Measurements from ENCODE around the gene ERGIC1.

The ERGIC1 gene

DNA sequence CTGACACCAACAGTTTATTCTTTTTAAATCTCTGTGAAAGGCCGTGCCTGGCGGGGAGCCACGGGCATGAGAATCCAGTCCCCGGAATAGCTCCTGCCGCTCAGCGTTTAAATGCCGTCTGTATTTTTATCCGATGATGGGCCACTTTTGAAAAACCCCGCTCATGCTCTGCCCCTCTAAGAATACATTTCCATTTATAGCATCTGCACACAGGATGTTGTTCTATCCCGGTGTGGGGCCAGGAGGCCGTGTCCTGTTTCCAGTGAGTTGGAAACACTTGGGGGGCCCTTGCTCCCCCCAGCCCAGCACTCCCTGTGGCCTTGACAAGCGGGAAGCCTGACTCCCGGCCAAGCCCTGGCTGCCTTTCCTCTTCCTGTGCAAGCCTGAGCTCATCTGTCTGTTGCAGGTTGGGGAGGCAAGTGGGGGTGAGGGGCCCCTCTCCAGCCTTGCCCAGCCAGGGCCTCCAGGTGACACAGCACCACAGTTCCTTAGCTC lies 39.0 kb downstream of the ERGIC1 start:
- no peak overlapping the region for H3K23ac ChIP-seq (ENCODE audit: low read depth, low read length, poor library complexity)
- DNase-seq (ENCODE audit: low spot score): no peak
- H2BK15ac ChIP-seq (ENCODE audit: low read length): no peak overlapping the region
- H2BK12ac ChIP-seq (ENCODE audit: low read length): no peak overlapping the region
- H3K4ac ChIP-seq (ENCODE audit: low read length): no peak overlapping the region
- no peak overlapping the region for H3K27ac ChIP-seq (replicated peaks; ENCODE audit: low read length)
- WGBS, 2 donors (ENCODE audit: extremely low coverage in 2 of 2, insufficient read length in 2 of 2, insufficient replicate concordance in 1 of 2): no CpG with 5 or more reads among the region's 13 CpGs
- H3K9ac ChIP-seq (ENCODE audit: low read depth, low read length, poor library complexity): no peak overlapping the region
- no peaks in the 10 kb centered on the region for H3K27me3 ChIP-seq (ENCODE audit: control insufficient read depth in 3 of 3, insufficient read depth in 3 of 3, low read depth in 1 of 3, low read length in 3 of 3)
- no peak overlapping the region for H3K14ac ChIP-seq (ENCODE audit: low read length)
- no peaks in the 10 kb centered on the region for H3K36me3 ChIP-seq (replicated peaks in 1 of 2; ENCODE audit: control insufficient read depth in 2 of 2, insufficient read depth in 2 of 2, low read length in 2 of 2)
- H3K79me1 ChIP-seq (ENCODE audit: low read depth, low read length): peaks cover 9% of the 10 kb centered on the region
- H4K8ac ChIP-seq (ENCODE audit: low read depth, low read length): no peak overlapping the region
- peaks cover 24 to 60% of the 10 kb centered on the region in 2 donors for H3K4me1 ChIP-seq (ENCODE audit: control insufficient read depth in 2 of 2, insufficient read depth in 1 of 2, low read depth in 1 of 2, low read length in 2 of 2)
- H2BK120ac ChIP-seq (ENCODE audit: low read depth, low read length): no peak overlapping the region
- no peak overlapping the region for H3K4me2 ChIP-seq (ENCODE audit: insufficient read depth, low read length, poor library complexity, severe bottlenecking)
- no peaks in the 10 kb centered on the region for H3K9me3 ChIP-seq (replicated peaks in 1 of 2; ENCODE audit: control insufficient read depth in 2 of 2, insufficient read depth in 1 of 2, low read depth in 1 of 2, low read length in 2 of 2)
- H3K18ac ChIP-seq (ENCODE audit: low read length): peak overlapping the region; percentile 31
- H2AFZ ChIP-seq (ENCODE audit: low read length): no peak overlapping the region
- H2AK5ac ChIP-seq (ENCODE audit: low read depth, low read length): peak overlapping the region; percentile 33
- H4K91ac ChIP-seq (ENCODE audit: low read depth, low read length, poor library complexity): no peak overlapping the region
- H3K4me3 ChIP-seq (ENCODE audit: low read length in 2 of 2): no peak overlapping the region
- H2BK5ac ChIP-seq (ENCODE audit: low read length): no peak overlapping the region

DNA sequence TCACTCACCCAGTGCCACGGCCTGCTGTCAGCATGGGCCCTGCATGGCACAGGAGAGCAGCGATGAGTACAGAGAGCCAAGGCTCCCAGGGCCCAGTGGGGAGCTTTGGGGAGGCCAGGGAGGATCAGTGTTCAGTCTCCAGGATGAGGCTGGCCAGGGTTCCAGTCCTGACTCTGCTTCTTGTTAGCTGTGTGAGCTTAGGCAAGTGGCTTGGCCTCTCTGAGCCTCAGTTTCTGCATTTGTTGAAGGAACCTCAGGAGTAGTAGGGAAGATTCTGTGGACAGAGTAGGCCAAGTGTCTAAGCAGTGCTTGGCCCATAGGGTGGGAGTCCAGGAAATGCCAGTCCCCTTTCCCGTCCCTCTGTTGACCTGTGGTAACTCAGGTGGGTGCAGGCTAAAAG lies 39.5 kb downstream of the ERGIC1 start:
- peaks cover 21 to 55% of the 10 kb centered on the region in 2 donors for H3K4me1 ChIP-seq (ENCODE audit: control insufficient read depth in 2 of 2, insufficient read depth in 1 of 2, low read depth in 1 of 2, low read length in 2 of 2)
- no peak overlapping the region for H3K18ac ChIP-seq (ENCODE audit: low read length)
- H3K27me3 ChIP-seq (ENCODE audit: control insufficient read depth in 3 of 3, insufficient read depth in 3 of 3, low read depth in 1 of 3, low read length in 3 of 3): no peaks in the 10 kb centered on the region
- H3K4me3 ChIP-seq (ENCODE audit: low read length in 2 of 2): peak overlapping the region in 1 of 2 donors; percentile 32
- H2AK5ac ChIP-seq (ENCODE audit: low read depth, low read length): peak overlapping the region; percentile 33
- H3K4ac ChIP-seq (ENCODE audit: low read length): no peak overlapping the region
- no peak overlapping the region for H2BK12ac ChIP-seq (ENCODE audit: low read length)
- no peak overlapping the region for H2AFZ ChIP-seq (ENCODE audit: low read length)
- no peak for DNase-seq (ENCODE audit: low spot score)
- H3K4me2 ChIP-seq (ENCODE audit: insufficient read depth, low read length, poor library complexity, severe bottlenecking): no peak overlapping the region
- no peaks in the 10 kb centered on the region for H3K9me3 ChIP-seq (replicated peaks in 1 of 2; ENCODE audit: control insufficient read depth in 2 of 2, insufficient read depth in 1 of 2, low read depth in 1 of 2, low read length in 2 of 2)
- WGBS, 2 donors (ENCODE audit: extremely low coverage in 2 of 2, insufficient read length in 2 of 2, insufficient replicate concordance in 1 of 2): no CpG with 5 or more reads among the region's 3 CpGs
- no peak overlapping the region for H2BK15ac ChIP-seq (ENCODE audit: low read length)
- peaks cover 9% of the 10 kb centered on the region for H3K79me1 ChIP-seq (ENCODE audit: low read depth, low read length)
- no peak overlapping the region for H4K91ac ChIP-seq (ENCODE audit: low read depth, low read length, poor library complexity)
- no peak overlapping the region for H3K14ac ChIP-seq (ENCODE audit: low read length)
- no peak overlapping the region for H3K27ac ChIP-seq (replicated peaks; ENCODE audit: low read length)
- H2BK5ac ChIP-seq (ENCODE audit: low read length): no peak overlapping the region
- no peak overlapping the region for H4K8ac ChIP-seq (ENCODE audit: low read depth, low read length)
- no peak overlapping the region for H3K9ac ChIP-seq (ENCODE audit: low read depth, low read length, poor library complexity)
- H2BK120ac ChIP-seq (ENCODE audit: low read depth, low read length): no peak overlapping the region
- no peak overlapping the region for H3K23ac ChIP-seq (ENCODE audit: low read depth, low read length, poor library complexity)
- peaks cover 0 to 4% of the 10 kb centered on the region in 2 donors for H3K36me3 ChIP-seq (replicated peaks in 1 of 2; ENCODE audit: control insufficient read depth in 2 of 2, insufficient read depth in 2 of 2, low read length in 2 of 2)

- Histone ChIP-seq H3K4me3 (ENCODE audit: low read length in 2 of 2) (no peak overlapping the region), H2BK15ac (ENCODE audit: low read length) (no peak overlapping the region), H4K91ac (ENCODE audit: low read depth, low read length, poor library complexity) (no peak overlapping the region), H2AFZ (ENCODE audit: low read length) (no peak overlapping the region), H4K8ac (ENCODE audit: low read depth, low read length) (no peak overlapping the region), H3K4me2 (ENCODE audit: insufficient read depth, low read length, poor library complexity, severe bottlenecking) (no peak overlapping the region), H3K4me1 (ENCODE audit: control insufficient read depth in 2 of 2, insufficient read depth in 1 of 2, low read depth in 1 of 2, low read length in 2 of 2) (peaks cover 18 to 50% of the 10 kb centered on the region in 2 donors), H3K14ac (ENCODE audit: low read length) (no peak overlapping the region), H3K18ac (ENCODE audit: low read length) (no peak overlapping the region), H2BK120ac (ENCODE audit: low read depth, low read length) (no peak overlapping the region), H3K36me3 (replicated peaks in 1 of 2; ENCODE audit: control insufficient read depth in 2 of 2, insufficient read depth in 2 of 2, low read length in 2 of 2) (peaks cover 0 to 13% of the 10 kb centered on the region in 2 donors), H3K27me3 (ENCODE audit: control insufficient read depth in 3 of 3, insufficient read depth in 3 of 3, low read depth in 1 of 3, low read length in 3 of 3) (no peaks in the 10 kb centered on the region), H2BK5ac (ENCODE audit: low read length) (no peak overlapping the region), H3K9ac (ENCODE audit: low read depth, low read length, poor library complexity) (no peak overlapping the region), H3K9me3 (replicated peaks in 1 of 2; ENCODE audit: control insufficient read depth in 2 of 2, insufficient read depth in 1 of 2, low read depth in 1 of 2, low read length in 2 of 2) (no peaks in the 10 kb centered on the region), H3K79me1 (ENCODE audit: low read depth, low read length) (peaks cover 7% of the 10 kb centered on the region), H2AK5ac (ENCODE audit: low read depth, low read length) (no peak overlapping the region), H2BK12ac (ENCODE audit: low read length) (no peak overlapping the region), H3K27ac (replicated peaks; ENCODE audit: low read length) (no peak overlapping the region), H3K4ac (ENCODE audit: low read length) (no peak overlapping the region), H3K23ac (ENCODE audit: low read depth, low read length, poor library complexity) (no peak overlapping the region)
- DNase-seq (ENCODE audit: low spot score): no peak
- WGBS, 2 donors (ENCODE audit: extremely low coverage in 2 of 2, insufficient read length in 2 of 2, insufficient replicate concordance in 1 of 2): no CpG with 5 or more reads among the region's 8 CpGs
These were observed 40.8 kb downstream of the ERGIC1 start for GRCh38 chr5:172874647-172875504.

DNA sequence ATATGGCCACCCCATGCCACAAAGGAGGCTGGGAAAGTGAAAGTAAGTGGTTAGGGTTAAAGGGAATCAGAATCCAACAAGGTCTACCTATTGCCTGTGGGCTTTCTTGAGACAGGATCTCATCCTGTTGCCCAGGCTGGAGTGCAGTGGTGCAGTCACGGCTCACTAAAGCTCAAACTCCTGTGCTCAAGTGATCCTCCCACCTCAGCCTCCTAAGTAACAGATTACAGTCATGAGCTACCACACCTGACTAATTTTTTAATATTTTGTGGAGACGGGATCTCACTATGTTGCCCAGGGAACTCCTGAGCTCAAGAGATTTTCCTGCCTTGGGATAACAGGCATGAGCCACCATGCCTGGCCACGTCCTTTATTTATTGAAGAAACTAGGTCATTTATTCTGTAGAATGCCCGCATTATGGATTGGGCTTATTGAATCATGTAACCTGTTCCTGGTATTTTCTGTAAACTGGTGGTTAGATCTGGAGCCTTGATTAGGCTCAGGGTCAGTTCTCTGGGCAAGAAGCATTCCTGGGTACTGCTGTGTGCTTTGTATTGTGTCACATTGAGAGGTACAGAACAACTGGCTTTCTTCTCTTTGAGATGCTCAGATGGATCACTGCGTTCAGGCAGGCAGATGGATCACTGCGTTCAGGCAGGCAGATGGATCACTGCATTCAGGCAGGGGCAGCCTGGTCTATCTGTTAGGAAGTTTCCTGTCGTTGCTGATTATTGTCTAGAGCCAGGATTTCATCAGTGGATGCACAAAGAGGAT lies 41.6 kb downstream of the ERGIC1 start:
- no peak overlapping the region for H2BK15ac ChIP-seq (ENCODE audit: low read length)
- H3K4me3 ChIP-seq (ENCODE audit: low read length in 2 of 2): no peak overlapping the region
- no peak overlapping the region for H3K4ac ChIP-seq (ENCODE audit: low read length)
- H3K4me1 ChIP-seq (ENCODE audit: control insufficient read depth in 2 of 2, insufficient read depth in 1 of 2, low read depth in 1 of 2, low read length in 2 of 2): peaks cover 16 to 42% of the 10 kb centered on the region in 2 donors
- no peaks in the 10 kb centered on the region for H3K9me3 ChIP-seq (replicated peaks in 1 of 2; ENCODE audit: control insufficient read depth in 2 of 2, insufficient read depth in 1 of 2, low read depth in 1 of 2, low read length in 2 of 2)
- H3K9ac ChIP-seq (ENCODE audit: low read depth, low read length, poor library complexity): no peak overlapping the region
- H3K27me3 ChIP-seq (ENCODE audit: control insufficient read depth in 3 of 3, insufficient read depth in 3 of 3, low read depth in 1 of 3, low read length in 3 of 3): no peaks in the 10 kb centered on the region
- H2BK12ac ChIP-seq (ENCODE audit: low read length): no peak overlapping the region
- H2BK120ac ChIP-seq (ENCODE audit: low read depth, low read length): no peak overlapping the region
- no CpG with 5 or more reads among the region's 7 CpGs for WGBS, 2 donors (ENCODE audit: extremely low coverage in 2 of 2, insufficient read length in 2 of 2, insufficient replicate concordance in 1 of 2)
- DNase-seq (ENCODE audit: low spot score): no peak
- no peak overlapping the region for H3K23ac ChIP-seq (ENCODE audit: low read depth, low read length, poor library complexity)
- H4K8ac ChIP-seq (ENCODE audit: low read depth, low read length): no peak overlapping the region
- H2AK5ac ChIP-seq (ENCODE audit: low read depth, low read length): no peak overlapping the region
- H3K4me2 ChIP-seq (ENCODE audit: insufficient read depth, low read length, poor library complexity, severe bottlenecking): no peak overlapping the region
- no peak overlapping the region for H3K18ac ChIP-seq (ENCODE audit: low read length)
- no peak overlapping the region for H3K27ac ChIP-seq (replicated peaks; ENCODE audit: low read length)
- H2AFZ ChIP-seq (ENCODE audit: low read length): no peak overlapping the region
- H3K36me3 ChIP-seq (replicated peaks in 1 of 2; ENCODE audit: control insufficient read depth in 2 of 2, insufficient read depth in 2 of 2, low read length in 2 of 2): peaks cover 0 to 13% of the 10 kb centered on the region in 2 donors
- H2BK5ac ChIP-seq (ENCODE audit: low read length): no peak overlapping the region
- peaks cover 7% of the 10 kb centered on the region for H3K79me1 ChIP-seq (ENCODE audit: low read depth, low read length)
- no peak overlapping the region for H3K14ac ChIP-seq (ENCODE audit: low read length)
- no peak overlapping the region for H4K91ac ChIP-seq (ENCODE audit: low read depth, low read length, poor library complexity)
